SU-DHL-6 (cell line): ENCODE results near the gene PPM1N.

ENCODE experiments used
- H2AFZ ChIP-seq: fragments of 200-600 bp; sonication (generic); 2 replicates; pipeline ENCODE4 v1.6.1; 2014; ENCODE audit warnings: low read depth, mild to moderate bottlenecking, moderate library complexity, mixed read lengths, antibody characterized with exemption, low read length; ENCODE audit not compliant: severe bottlenecking
- H3F3A ChIP-seq: fragments of 200-600 bp; shearing (Covaris generic); 2 replicates; pipeline ENCODE4 v1.6.0; 2016; ENCODE audit warnings: antibody characterized with exemption, mild to moderate bottlenecking; ENCODE audit not compliant: insufficient read depth
- H3K27ac ChIP-seq: fragments of 200-600 bp; sonication (generic); 2 replicates; pipeline ENCODE4 v1.5.1; 2016; ENCODE audit warnings: low read depth, mild to moderate bottlenecking, low read length, moderate library complexity, mixed read lengths
- H3K27me3 ChIP-seq: fragments of 200-600 bp; sonication (generic), shearing (Covaris generic); 2 replicates; pipeline ENCODE4 v1.6.0; 2014; ENCODE audit warnings: mild to moderate bottlenecking, low read length
- H3K36me3 ChIP-seq: fragments of 200-600 bp; sonication (generic); 2 replicates; pipeline ENCODE4 v1.6.1; 2014; ENCODE audit warnings: mild to moderate bottlenecking, low read length, mixed read lengths
- H3K4me2 ChIP-seq: fragments of 300-600, 200-600 bp; shearing (Covaris generic), sonication (generic); 2 replicates; pipeline ENCODE4 v1.6.0; 2014; ENCODE audit warnings: low read length, low read depth, mild to moderate bottlenecking; ENCODE audit not compliant: poor library complexity, severe bottlenecking
- H3K4me3 ChIP-seq: fragments of 200-600 bp; sonication (generic); 2 replicates; pipeline ENCODE4 v1.5.1; 2014; ENCODE audit warnings: antibody characterized with exemption, low read length, mild to moderate bottlenecking, mixed read lengths; ENCODE audit not compliant: insufficient read depth, poor library complexity, severe bottlenecking
- H3K79me2 ChIP-seq: fragments of 200-600 bp; sonication (generic); 2 replicates; pipeline ENCODE4 v1.6.1; 2014; ENCODE audit warnings: mild to moderate bottlenecking, low read length, moderate library complexity; ENCODE audit not compliant: insufficient read depth
- H3K9ac ChIP-seq: fragments of 200-600 bp; sonication (generic); 2 replicates; pipeline ENCODE4 v1.7.0; 2014; ENCODE audit warnings: mild to moderate bottlenecking, low read length
- H3K9me2 ChIP-seq: fragments of 200-600 bp; sonication (generic); replicated peaks from 2 replicates; pipeline ENCODE4 v1.6.1; 2014; ENCODE audit warnings: low read length; ENCODE audit not compliant: insufficient read depth
- H3K9me3 ChIP-seq: fragments of 200-600 bp; sonication (generic); 2 replicates; pipeline ENCODE4 v1.6.1; 2014; ENCODE audit warnings: low read length, mixed read lengths; ENCODE audit not compliant: insufficient read depth
- H4K20me1 ChIP-seq: fragments of 200-600 bp; sonication (generic); 2 replicates; pipeline ENCODE4 v1.6.1; 2014; ENCODE audit warnings: low read depth, mild to moderate bottlenecking, antibody characterized with exemption, low read length, moderate library complexity, mixed read lengths
- CTCF ChIP-seq: fragments of 200-600 bp; sonication (generic); IDR thresholded peaks from one replicate; pipeline ENCODE4 v1.5.1; 2017; ENCODE audit warnings: antibody characterized with exemption, mild to moderate bottlenecking, low read length, moderate library complexity; ENCODE audit not compliant: insufficient read depth, poor library complexity, severe bottlenecking
- EZH2phosphoT487 ChIP-seq: fragments of 200-600 bp; sonication (generic), shearing (Covaris generic); conservative IDR thresholded peaks from 2 replicates; pipeline ENCODE4 v1.6.1; 2018; ENCODE audit warnings: mild to moderate bottlenecking, antibody characterized with exemption, low read length, moderate library complexity, mixed read lengths

The PPM1N gene

GRCh38 chr19:45473682-45474605 lies 24.3 kb upstream of the PPM1N start:
- no peaks in the 10 kb centered on the region for H4K20me1 ChIP-seq
- no peak overlapping the region for H3K27ac ChIP-seq
- H3F3A ChIP-seq = peaks cover 10% of the 10 kb centered on the region
- H3K36me3 ChIP-seq = no peaks in the 10 kb centered on the region
- H3K79me2 ChIP-seq = no peaks in the 10 kb centered on the region
- H3K9me2 ChIP-seq = no peaks in the 10 kb centered on the region
- no peak overlapping the region for H3K4me3 ChIP-seq
- no peaks in the 10 kb centered on the region for H3K9me3 ChIP-seq
- no peak for TF ChIP-seq EZH2phosphoT487
- TF ChIP-seq CTCF = no peak
- H3K27me3 ChIP-seq = no peaks in the 10 kb centered on the region
- H3K9ac ChIP-seq = no peak overlapping the region
- no peak overlapping the region for H2AFZ ChIP-seq
- no peak overlapping the region for H3K4me2 ChIP-seq

GRCh38 chr19:45474606-45475521 lies 23.4 kb upstream of the PPM1N start:
- no peak overlapping the region for H3K4me2 ChIP-seq
- H3K27me3 ChIP-seq = no peaks in the 10 kb centered on the region
- peaks cover 10% of the 10 kb centered on the region for H3F3A ChIP-seq

More at GRCh38 chr19:45474606-45475521, 23.4 kb upstream of the PPM1N start:
- Histone ChIP-seq H3K9me3 (no peaks in the 10 kb centered on the region), H2AFZ (no peak overlapping the region), H3K9ac (no peak overlapping the region), H4K20me1 (no peaks in the 10 kb centered on the region), H3K27ac (no peak overlapping the region), H3K79me2 (no peaks in the 10 kb centered on the region), H3K4me3 (no peak overlapping the region), H3K36me3 (no peaks in the 10 kb centered on the region), H3K9me2 (no peaks in the 10 kb centered on the region)
- TF ChIP-seq CTCF (no peak), EZH2phosphoT487 (no peak)
